Measurements from ENCODE around the gene SFXN5.

DNA sequence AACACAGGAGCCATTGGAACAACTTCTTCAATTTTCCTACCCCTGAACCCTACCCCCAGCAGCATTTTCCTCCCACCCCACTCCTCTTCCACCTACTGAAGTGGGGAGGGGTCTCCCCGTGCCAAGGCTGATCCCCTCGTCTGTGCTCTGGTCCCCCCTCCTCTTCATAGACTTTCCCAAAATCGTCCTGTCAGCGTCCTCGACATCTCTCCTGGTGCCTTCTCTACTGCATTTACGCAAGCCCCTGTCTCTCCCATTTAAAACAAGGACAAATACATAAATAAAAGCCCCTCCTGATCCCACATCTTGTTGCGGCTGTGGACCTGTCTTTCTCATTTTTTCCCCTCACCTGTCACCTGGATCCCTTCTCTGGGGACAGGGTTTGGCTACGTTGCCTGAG, 112.0 kb downstream of the SFXN5 start:
- TF ChIP-seq, protein P1, sequence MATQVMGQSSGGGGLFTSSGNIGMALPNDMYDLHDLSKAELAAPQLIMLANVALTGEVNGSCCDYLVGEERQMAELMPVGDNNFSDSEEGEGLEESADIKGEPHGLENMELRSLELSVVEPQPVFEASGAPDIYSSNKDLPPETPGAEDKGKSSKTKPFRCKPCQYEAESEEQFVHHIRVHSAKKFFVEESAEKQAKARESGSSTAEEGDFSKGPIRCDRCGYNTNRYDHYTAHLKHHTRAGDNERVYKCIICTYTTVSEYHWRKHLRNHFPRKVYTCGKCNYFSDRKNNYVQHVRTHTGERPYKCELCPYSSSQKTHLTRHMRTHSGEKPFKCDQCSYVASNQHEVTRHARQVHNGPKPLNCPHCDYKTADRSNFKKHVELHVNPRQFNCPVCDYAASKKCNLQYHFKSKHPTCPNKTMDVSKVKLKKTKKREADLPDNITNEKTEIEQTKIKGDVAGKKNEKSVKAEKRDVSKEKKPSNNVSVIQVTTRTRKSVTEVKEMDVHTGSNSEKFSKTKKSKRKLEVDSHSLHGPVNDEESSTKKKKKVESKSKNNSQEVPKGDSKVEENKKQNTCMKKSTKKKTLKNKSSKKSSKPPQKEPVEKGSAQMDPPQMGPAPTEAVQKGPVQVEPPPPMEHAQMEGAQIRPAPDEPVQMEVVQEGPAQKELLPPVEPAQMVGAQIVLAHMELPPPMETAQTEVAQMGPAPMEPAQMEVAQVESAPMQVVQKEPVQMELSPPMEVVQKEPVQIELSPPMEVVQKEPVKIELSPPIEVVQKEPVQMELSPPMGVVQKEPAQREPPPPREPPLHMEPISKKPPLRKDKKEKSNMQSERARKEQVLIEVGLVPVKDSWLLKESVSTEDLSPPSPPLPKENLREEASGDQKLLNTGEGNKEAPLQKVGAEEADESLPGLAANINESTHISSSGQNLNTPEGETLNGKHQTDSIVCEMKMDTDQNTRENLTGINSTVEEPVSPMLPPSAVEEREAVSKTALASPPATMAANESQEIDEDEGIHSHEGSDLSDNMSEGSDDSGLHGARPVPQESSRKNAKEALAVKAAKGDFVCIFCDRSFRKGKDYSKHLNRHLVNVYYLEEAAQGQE (IDR thresholded peaks at IDR 0.05; ENCODE audit: low read depth): no peak
- TF ChIP-seq FOXM1 (IDR thresholded peaks at IDR 0.05; ENCODE audit: borderline replicate concordance, low read depth) (no peak), YY1 (IDR thresholded peaks at IDR 0.05; ENCODE audit: low read depth) (no peak), EP300 (IDR thresholded peaks at IDR 0.05; ENCODE audit: borderline replicate concordance) (no peak)
